GM18870 (cell line): ENCODE results near the gene ACBD6.
"Not testable (repeated sequence)": the region's sequence is repeated elsewhere in the genome, so short reads cannot be mapped to it uniquely, and the experiment has no call there.

ENCODE experiments used
- ATAC-seq: cut with Tn5 transposase; IDR thresholded peaks from one replicate; pipeline ENCODE4 v1.9.1; 2021; ENCODE audit warnings: moderate library complexity; ENCODE audit not compliant: unreplicated experiment

Gene ACBD6

DNA sequence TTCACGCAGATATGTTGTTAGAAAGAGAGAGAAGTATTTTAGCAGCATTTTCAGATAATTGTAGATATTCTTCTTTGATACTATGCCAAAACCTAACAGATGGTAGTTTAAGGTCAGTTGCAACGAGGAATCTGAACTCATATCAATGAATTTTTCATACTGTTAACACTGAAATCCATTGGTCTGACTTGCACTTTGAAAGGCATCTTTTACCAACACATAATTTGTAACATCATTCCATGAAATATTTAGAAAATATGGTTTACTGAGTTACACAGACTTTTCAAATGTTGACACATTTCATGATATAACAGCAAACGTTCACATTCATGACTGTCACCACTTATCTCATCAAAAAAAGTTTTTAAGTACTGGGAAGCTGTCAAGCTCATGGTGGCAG is 4.6 kb downstream of the ACBD6 start:
- ATAC-seq: no peak

DNA sequence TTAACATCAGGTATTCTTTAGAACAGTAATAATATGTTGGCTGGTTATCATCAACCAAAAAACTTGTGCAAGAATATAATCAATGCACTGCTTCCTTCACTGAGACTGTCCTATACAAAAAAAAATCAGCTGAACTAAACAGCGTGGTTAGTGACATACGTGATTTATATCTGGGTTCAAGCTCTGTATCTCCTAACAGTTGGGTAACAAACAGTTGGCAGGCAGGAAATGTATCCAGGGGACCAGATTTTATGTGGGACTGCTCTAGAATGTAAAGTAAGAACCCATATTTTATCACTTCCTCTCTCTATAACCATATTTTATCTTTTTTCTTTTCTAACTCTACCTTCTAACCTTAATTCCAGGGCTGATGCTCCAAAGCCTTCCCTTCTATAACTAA is 8.0 kb downstream of the ACBD6 start:
- no peak for ATAC-seq

DNA sequence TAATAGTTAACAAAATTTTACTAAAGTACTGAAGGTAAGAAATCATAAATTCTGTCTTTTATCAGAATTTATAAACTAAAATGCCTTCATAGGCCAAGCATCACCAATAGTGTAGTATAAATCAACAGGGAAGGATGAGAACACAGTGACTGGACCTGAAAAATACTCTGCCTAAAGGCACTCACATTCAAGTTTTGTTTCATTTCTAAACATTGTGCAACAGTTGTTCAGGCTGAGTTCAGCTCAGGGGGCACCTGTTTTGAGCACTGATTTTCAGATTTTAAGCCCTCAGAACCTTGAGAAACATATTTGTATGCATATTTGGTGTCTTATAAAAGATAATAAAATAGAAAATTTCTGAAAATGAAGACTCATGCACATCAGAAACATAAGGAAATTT is 12.4 kb downstream of the ACBD6 start:
- ATAC-seq: no peak

- ATAC-seq: no peak
Measured at GRCh38 chr1:180489313-180489712, 13.1 kb downstream of the ACBD6 start.

GRCh38 chr1:180488661-180489060 is 13.7 kb downstream of the ACBD6 start:
- ATAC-seq: no peak

GRCh38 chr1:180486092-180486491 is 16.3 kb downstream of the ACBD6 start:
- no peak for ATAC-seq

- ATAC-seq: no peak
Measured at GRCh38 chr1:180484490-180484889, 17.9 kb downstream of the ACBD6 start.

DNA sequence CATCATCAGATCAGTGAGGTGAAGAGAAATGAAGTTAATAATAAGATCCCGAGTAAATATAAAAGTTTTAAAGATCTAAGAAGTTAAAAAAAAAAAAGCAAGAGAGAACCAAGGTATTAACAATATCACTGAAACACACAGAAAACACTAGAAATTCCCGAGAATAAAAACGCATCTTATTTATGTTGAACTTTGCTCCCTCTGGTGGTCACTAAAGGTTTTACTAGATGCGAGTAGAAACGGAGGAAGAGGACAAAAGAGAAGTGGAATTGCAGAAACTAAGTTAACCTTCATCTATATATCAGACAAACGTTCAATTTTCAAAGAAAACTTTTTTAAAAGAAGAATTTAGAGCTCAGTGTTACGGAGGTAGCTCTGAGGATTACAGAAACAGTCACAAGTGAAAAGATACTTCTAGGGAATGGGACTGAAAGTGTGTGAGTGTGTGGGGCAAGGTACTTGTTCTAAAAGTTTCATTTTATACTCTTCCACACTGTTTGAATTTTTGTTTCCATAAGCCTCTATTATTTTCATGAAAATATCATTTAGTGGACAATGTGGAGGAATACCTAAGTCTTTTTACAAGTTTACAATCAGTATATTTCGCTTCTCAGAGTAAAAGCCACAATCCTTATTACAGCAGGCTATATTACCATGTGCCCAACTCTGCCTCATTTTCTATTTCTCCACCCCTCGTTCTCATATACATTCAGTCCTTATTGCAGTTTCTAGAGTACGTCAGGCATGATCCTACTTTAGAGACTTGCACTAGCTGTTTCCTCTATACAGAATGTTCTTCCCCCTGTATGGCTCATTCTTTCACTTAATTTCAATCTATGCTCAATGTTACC is 19.7 kb downstream of the ACBD6 start:
- no peak for ATAC-seq

GRCh38 chr1:180470031-180470430 is 32.3 kb downstream of the ACBD6 start:
- no peak for ATAC-seq

GRCh38 chr1:180468311-180468710 is 34.1 kb downstream of the ACBD6 start:
- ATAC-seq: no peak

DNA sequence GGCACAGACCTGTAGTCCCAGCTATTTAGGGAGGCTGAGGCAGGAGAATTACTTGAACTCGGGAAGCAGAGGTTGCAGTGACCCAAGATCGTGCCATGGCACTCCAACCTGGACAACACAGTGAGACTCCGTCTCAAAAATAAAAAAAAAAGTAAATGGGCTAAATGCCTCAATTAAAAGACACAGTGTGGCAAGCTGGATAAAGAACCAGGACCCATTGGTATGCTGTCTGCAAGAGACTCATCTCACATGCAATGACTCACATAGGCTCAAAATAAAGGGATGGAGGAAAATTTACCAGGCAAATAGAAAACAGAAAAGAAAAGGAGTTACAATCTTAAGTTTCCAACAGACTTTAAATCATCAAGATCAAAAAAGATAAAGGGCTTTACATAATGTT is 40.3 kb downstream of the ACBD6 start:
- no peak for ATAC-seq

DNA sequence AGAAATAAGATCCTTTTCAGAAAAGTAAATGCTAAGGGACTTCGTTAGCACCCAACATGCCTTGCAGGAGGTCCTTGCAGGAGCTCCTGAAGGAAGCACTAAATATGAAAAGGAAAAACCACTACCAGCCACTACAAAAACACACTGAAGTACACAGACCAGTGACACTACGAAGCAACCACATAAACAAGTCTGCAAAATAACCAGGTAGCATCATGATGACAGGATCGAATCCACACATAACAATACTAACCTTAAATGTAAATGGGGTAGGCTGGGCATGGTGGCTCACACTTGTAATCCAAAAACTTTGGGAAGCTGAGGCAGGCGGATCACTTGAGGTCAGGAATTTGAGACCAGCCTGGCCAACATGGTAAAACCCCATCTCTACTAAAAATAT is 40.7 kb downstream of the ACBD6 start:
- not testable (repeated sequence) for ATAC-seq

DNA sequence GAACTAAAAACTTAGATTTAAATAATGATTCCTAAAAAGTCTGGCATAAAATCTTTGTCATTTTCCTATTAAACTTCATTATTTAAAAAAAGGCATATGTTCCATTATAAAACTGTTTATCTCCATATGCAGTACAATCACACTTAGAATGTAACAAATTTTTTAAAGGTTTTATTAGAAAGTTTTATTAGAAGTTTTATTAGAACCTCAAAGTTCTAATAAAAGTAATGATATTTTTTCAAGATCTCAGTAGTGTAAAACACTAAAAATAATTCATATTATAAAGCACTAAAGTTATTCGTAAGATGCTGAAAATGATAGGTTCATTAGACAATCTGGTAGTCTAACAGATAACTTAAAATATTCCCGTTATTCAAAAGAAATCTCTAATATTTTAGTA is 43.6 kb downstream of the ACBD6 start:
- no peak for ATAC-seq

DNA sequence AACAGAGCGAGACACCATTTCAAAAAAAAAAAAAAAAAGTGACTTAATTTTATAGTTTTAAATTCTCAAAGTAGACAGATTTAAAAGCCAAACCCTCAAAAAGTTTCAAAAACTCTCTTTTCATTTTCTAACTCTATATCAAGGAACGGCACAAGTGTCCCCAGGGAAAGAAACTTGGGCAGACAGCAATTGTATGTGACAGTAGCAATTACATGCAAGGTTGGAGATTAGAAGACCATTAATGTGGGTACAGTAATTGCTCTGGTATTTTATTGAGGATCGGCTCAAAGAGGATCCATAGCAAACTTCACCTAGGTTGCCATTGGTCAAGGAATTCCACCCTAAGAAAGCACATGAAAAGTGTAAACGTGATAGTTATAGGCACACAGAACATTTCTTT is 46.2 kb downstream of the ACBD6 start:
- no peak for ATAC-seq

- peak; percentile 67 for ATAC-seq
Measured at GRCh38 chr1:180451504-180451903, 50.9 kb downstream of the ACBD6 start.

DNA sequence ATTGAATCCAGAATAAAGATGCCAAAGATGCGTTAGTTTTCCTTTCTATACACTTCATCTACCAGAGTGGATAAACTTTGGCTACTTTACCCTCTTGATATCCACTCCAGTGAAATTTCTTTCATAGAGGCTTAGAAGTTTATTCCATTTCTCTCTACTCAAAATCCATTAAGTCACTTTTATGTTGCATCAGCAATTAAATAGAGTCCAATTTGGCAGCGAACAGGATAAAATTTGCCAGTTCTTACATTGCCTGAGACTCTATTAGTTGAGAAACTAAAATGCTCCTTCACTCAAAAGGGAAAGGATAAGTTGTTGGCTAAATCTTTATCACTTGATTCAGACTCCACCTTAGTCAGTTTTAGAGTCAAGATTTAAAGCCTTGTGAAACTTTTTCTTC is 57.9 kb downstream of the ACBD6 start:
- no peak for ATAC-seq

DNA sequence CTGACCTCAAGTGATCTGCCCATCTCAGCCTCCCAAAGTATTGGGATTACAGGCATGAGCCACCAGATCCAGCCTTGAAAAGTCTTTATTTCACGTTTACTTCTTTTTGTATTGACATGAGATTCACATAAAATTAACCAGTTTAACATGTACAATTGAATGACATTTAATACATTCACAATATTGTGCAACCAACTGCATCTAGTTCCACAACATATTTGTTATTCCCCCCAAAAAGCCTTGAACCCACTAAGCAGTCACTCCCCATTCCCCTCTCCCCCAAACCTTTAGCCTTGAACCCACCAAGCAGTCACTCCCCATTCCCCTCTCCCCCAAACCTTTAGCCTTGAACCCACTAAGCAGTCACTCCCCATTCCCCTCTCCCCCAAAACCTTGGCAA is 62.0 kb downstream of the ACBD6 start:
- no peak for ATAC-seq

GRCh38 chr1:180435566-180435965 is 66.8 kb downstream of the ACBD6 start:
- no peak for ATAC-seq

DNA sequence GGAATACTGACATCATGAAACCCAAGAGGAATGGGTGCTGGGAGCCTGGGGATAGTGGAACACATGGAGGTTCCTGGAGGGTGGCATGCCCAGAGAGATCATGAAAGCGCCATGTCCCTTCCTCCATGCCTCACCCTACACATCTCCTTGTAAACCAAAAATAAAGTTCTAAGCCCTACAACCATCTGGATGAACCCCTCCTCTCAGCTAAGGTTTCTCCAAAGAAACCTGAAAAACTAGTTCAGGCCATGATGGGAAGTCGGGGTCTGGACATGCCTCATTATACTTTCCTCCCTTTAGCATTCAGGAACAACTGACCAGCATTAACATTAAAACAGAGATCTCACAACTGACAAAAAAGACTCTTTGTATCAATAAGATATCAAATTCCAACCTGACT is 68.5 kb downstream of the ACBD6 start:
- ATAC-seq: no peak

DNA sequence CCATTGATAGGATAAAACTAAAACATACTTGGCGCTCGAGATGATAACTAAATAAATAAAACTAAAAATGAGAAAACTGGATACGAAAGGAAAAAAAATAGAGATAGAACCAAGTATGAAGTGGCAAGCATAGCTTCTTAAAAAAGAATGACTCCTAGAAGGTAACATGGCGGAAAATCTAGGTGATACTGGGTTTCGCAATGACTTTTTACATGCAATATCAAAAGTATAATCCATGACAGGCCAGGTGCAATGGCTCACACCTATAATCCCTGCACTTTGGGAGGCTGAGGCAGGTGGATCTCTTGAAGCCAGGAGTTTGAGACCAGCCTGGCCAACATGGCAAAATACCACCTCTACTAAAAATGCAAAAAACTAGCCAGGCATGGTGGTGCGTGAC is 70.7 kb downstream of the ACBD6 start:
- no peak for ATAC-seq

DNA sequence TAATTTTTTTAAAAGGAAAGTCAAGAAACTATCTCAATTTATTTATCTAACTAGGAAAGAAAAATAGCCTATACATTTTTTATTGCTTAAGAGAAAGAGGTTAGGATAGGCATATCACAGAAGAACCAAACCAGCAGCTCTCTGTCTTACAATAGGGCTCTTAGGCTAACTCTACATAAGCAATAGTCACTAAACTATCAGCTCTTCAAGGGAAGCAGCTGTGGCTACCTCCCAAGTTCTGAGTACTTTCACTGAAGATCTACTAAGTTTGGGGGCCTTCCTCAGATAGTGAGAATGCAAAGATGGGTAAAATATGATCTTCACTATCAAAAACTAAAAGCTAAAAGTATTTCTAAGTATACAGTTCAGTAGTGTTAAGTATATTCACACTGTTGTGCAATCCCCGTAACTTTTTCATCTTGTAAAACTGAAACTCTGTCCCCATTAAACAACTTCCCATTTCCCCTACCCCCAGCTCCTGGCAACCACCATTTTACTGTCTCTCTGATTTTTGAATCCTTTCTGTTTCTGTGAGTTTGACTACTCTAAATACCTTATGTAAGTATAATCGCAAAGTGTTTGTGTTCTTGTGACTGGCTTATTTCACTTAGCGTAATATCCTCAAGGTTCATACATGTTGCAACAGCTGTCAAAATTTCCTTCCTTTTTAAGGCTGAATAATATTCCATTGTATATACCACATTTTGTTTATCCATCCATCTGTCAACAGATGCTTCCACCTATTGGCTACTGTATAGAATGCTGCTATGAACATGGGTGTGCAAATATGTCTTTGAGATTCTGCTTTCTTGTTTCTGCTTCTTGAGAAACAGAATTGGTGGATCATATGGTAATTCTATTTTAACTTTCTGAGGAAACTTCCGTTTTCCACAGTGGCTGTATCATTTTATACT is 73.3 kb downstream of the ACBD6 start:
- ATAC-seq: no peak

- ATAC-seq: no peak
Measured at GRCh38 chr1:180425952-180426351, 76.4 kb downstream of the ACBD6 start.
